D341Med (cell line): ENCODE results near the gene ENO4.

Source experiments
- DNase-seq: peaks from one replicate; pipeline ENCODE4 v3.0.0; 2012; ENCODE audit warnings: low spot score

ENO4 gene

GRCh38 chr10:116917481-116917880, 68.2 kb downstream of the ENO4 start:
- DNase-seq: no peak

GRCh38 chr10:116918583-116918982, 69.3 kb downstream of the ENO4 start:
- DNase-seq: no peak

DNA sequence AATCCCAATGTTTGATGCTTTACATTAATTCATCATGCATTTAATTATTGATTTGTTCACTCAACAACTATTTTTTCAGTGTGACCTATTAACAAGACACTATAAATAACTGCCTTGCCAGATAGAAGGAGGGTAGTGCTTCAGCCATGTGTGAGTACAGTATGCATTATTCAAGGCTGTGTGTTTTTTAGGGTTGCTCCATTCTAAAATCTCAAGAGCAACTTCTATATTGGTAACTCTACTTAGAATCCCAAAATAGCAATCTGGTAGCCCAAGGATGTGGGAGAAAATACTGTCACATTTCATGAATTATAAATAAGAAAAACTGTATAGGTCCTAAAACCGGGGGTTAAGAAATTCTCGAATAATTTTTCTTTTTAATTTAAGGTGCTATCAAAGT, 69.9 kb downstream of the ENO4 start:
- DNase-seq: no peak

DNA sequence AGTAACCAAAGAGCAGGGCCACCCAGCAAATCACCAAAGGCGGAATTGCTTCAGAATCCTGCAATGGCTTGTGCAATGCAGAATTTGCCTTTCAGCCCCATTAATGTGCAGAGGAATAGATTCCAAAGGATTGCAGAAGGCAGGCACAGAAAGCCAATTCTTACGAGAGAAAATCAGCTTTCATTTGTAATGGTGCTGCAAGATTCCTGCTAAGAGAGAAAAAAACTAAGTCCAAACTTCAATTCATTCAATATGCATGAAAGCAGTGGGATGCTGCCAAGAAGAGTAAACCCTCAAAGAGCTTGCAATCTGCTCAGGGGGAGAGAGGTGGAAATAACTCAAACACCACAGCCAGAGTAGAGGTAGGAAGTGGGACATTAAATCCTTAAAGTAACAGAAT, 70.4 kb downstream of the ENO4 start:
- no peak for DNase-seq

DNA sequence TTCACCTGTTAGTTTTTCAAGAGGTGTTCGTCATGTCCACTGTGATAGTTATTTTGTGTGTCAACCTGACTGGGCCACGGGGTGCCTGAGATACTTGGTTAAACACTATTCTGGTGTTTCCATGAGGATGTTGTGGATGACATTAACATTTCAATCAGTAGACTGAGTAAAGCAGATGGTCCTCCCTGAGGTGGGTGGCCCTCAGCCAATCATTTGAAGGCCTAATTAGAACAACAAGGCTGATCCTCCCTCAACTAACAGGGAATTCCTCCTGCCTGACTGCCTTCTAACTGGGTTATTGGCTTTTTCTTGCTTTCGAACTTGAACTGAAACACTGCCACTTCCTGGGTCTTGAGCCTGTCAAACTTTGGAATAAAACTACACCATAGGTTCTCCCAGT, 75.8 kb downstream of the ENO4 start:
- no peak for DNase-seq

- DNase-seq: no peak
Observed at GRCh38 chr10:116926426-116926825, 77.1 kb downstream of the ENO4 start.

DNA sequence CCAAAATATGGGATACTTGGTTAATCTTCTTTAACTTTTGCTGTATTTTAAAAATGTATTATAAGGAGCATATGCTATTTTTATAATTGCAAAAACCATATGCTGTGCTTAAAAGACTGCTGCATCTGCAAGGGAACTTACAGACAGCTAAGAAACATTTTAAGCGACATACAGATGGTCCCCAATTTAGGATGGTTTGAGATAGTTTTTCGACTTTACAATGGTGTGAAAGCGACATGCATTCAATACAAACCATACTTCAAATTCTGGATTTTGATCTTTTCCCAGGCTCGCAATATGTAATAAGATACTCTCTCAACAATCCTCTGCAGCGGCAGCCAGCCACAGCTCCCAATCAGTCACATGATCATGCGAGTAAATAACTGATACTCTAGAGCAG, 82.5 kb downstream of the ENO4 start:
- DNase-seq: no peak
